SK-N-SH treated with all-trans-retinoic acid at 6 μM for 48 hours (cell line): ENCODE measurements around the gene AGTPBP1.
"Not testable (repeated sequence)": the region's sequence is repeated elsewhere in the genome, so short reads cannot be mapped to it uniquely, and the experiment has no call there.

Experiments used
- ARNTL ChIP-seq: fragments of 450-650 bp; formaldehyde crosslinking; IDR thresholded peaks from 2 replicates; pipeline ENCODE4 v1.5.0; 2020; ENCODE audit warnings: low read depth, mild to moderate bottlenecking, moderate library complexity, borderline replicate concordance
- CREB5 ChIP-seq: fragments of 250-450 bp; sonication (Bioruptor Pico); IDR thresholded peaks from 2 replicates; pipeline ENCODE4 v1.5.1; 2020; ENCODE audit warnings: low read depth, mild to moderate bottlenecking, moderate library complexity
- CSDC2 ChIP-seq: fragments of 250-450 bp; sonication (Bioruptor Pico); IDR thresholded peaks from 2 replicates; pipeline ENCODE4 v1.5.0; 2020; ENCODE audit warnings: mild to moderate bottlenecking, moderate library complexity
- ESRRG ChIP-seq: fragments of 250-450 bp; sonication (Bioruptor Pico); IDR thresholded peaks from 2 replicates; pipeline ENCODE4 v1.6.1; 2021; ENCODE audit warnings: mild to moderate bottlenecking
- ISL1 ChIP-seq: fragments of 250-450 bp; sonication (Bioruptor Pico); IDR thresholded peaks from 2 replicates; pipeline ENCODE4 v2.1.2; 2022; ENCODE audit warnings: mild to moderate bottlenecking, moderate library complexity
- PATZ1 ChIP-seq: fragments of 250-450 bp; sonication (Bioruptor Pico); IDR thresholded peaks from 2 replicates; pipeline ENCODE4 v1.8.0; 2020; ENCODE audit warnings: mild to moderate bottlenecking, moderate library complexity, borderline replicate concordance
- POU6F1 ChIP-seq: fragments of 250-450 bp; sonication (Bioruptor Pico); IDR thresholded peaks from 2 replicates; pipeline ENCODE4 v1.8.0; 2021; ENCODE audit warnings: low read depth, mild to moderate bottlenecking, moderate library complexity, borderline replicate concordance
- RARB ChIP-seq: fragments of 250-450 bp; sonication (Bioruptor Pico); IDR thresholded peaks from 2 replicates; pipeline ENCODE4 v1.8.0; 2021; ENCODE audit warnings: mild to moderate bottlenecking, moderate library complexity
- TCF4 ChIP-seq: fragments of 250-450 bp; sonication (Bioruptor Pico); IDR thresholded peaks from 2 replicates; pipeline ENCODE4 v1.8.0; 2021; ENCODE audit warnings: mild to moderate bottlenecking, moderate library complexity, borderline replicate concordance
- TOX ChIP-seq: fragments of 250-450 bp; sonication (Bioruptor Pico); IDR thresholded peaks from 2 replicates; pipeline ENCODE4 v1.8.0; 2021; ENCODE audit warnings: mild to moderate bottlenecking, moderate library complexity, borderline replicate concordance
- ZC3H10 ChIP-seq: fragments of 250-450 bp; sonication (Bioruptor Pico); IDR thresholded peaks from 2 replicates; pipeline ENCODE4 v1.5.1; 2021; ENCODE audit warnings: mild to moderate bottlenecking, moderate library complexity
- ZFP30 ChIP-seq: fragments of 450-650 bp; formaldehyde crosslinking; IDR thresholded peaks from 2 replicates; pipeline ENCODE4 v1.5.0; 2022; ENCODE audit warnings: mild to moderate bottlenecking, moderate library complexity

GRCh38 chr9:85719411-85719810 lies 22.3 kb downstream of the AGTPBP1 start:
- TF ChIP-seq ARNTL; POU6F1 (CRISPR knock-in tag); RARB; CREB5 (CRISPR knock-in tag); ESRRG (CRISPR knock-in tag); ZFP30 (CRISPR knock-in tag); CSDC2; ISL1; PATZ1 (CRISPR knock-in tag); TOX (CRISPR knock-in tag); ZC3H10 (CRISPR knock-in tag); TCF4: not testable (repeated sequence)
